SH-SY5Y (cell line): ENCODE measurements around the gene LRWD1.

ENCODE experiments used
- GATA2 ChIP-seq: IDR thresholded peaks from 2 replicates; pipeline ENCODE4 v1.6.1; 2011; ENCODE audit warnings: mild to moderate bottlenecking, low read depth, low read length
- GATA3 ChIP-seq: IDR thresholded peaks from 2 replicates; pipeline ENCODE4 v1.6.1; 2011; ENCODE audit warnings: low read depth, mild to moderate bottlenecking, low read length, moderate library complexity

- TF ChIP-seq GATA2 (no peak), GATA3 (no peak)
Measured at GRCh38 chr7:102432442-102433218, 32.2 kb upstream of the LRWD1 start.
